ENCODE measurements around the gene EPS15.

DNA sequence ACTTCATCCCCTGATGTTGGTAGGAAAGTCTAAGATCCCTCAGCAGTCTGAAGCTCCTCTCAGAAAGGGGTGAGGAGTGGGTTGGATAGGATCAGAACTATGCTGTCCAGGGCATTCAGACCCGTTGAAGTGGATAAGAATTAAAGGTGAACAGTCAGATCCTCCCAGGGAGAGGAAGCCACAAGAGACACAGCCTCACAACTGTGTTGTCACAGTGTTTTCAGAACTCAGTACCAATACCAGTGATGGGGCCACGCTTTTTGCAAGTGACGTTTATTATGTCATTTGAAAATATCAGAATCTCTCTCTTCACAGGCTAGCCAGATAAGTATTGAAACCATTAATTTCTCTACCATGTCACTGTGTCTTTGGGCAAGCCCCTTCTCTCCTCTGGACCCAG lies 15.4 kb upstream of the EPS15 start:
- TF ChIP-seq, protein P1, sequence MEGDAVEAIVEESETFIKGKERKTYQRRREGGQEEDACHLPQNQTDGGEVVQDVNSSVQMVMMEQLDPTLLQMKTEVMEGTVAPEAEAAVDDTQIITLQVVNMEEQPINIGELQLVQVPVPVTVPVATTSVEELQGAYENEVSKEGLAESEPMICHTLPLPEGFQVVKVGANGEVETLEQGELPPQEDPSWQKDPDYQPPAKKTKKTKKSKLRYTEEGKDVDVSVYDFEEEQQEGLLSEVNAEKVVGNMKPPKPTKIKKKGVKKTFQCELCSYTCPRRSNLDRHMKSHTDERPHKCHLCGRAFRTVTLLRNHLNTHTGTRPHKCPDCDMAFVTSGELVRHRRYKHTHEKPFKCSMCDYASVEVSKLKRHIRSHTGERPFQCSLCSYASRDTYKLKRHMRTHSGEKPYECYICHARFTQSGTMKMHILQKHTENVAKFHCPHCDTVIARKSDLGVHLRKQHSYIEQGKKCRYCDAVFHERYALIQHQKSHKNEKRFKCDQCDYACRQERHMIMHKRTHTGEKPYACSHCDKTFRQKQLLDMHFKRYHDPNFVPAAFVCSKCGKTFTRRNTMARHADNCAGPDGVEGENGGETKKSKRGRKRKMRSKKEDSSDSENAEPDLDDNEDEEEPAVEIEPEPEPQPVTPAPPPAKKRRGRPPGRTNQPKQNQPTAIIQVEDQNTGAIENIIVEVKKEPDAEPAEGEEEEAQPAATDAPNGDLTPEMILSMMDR (IDR thresholded peaks at IDR 0.05), result no peak
- TF ChIP-seq POLR2A (IDR thresholded peaks at IDR 0.05), result no peak

All from adrenal gland (tissue), 5 donors.